ENCODE measurements around the gene MAMSTR.

- TF ChIP-seq CTCF (IDR thresholded peaks at IDR 0.05), result no peak
- TF ChIP-seq EP300 (IDR thresholded peaks at IDR 0.05), result no peak
- no peak for TF ChIP-seq POLR2A (IDR thresholded peaks at IDR 0.05)
- TF ChIP-seq POLR2AphosphoS5 (IDR thresholded peaks at IDR 0.05), result no peak
These were observed 23.0 kb downstream of the MAMSTR start for GRCh38 chr19:48696353-48697010.

Measured in stomach (tissue), 4 donors.